WTC11 (cell line): Measurements from ENCODE around the gene C1S.

Source experiments
- CBFB ChIP-seq: sonication (generic); formaldehyde crosslinking; IDR thresholded peaks from 2 replicates; pipeline ENCODE4 v1.8.1; 2022; ENCODE audit warnings: mild to moderate bottlenecking, low read depth, missing genetic modification reagents
- CREM ChIP-seq: sonication (generic); formaldehyde crosslinking; IDR thresholded peaks from 2 replicates; pipeline ENCODE4 v1.8.1; 2022; ENCODE audit warnings: mild to moderate bottlenecking, missing genetic modification reagents, moderate library complexity
- JUN ChIP-seq: sonication (generic); formaldehyde crosslinking; IDR thresholded peaks from 2 replicates; pipeline ENCODE4 v1.8.0; 2023; ENCODE audit warnings: mild to moderate bottlenecking, missing genetic modification reagents
- SP1 ChIP-seq: sonication (generic); formaldehyde crosslinking; conservative IDR thresholded peaks from 2 replicates; pipeline ENCODE4 v1.8.1; 2022; ENCODE audit warnings: missing genetic modification reagents
- TEAD4 ChIP-seq: sonication (generic); formaldehyde crosslinking; IDR thresholded peaks from 2 replicates; pipeline ENCODE4 v1.8.0; 2022; ENCODE audit warnings: mild to moderate bottlenecking, missing genetic modification reagents
- TF ChIP-seq, protein P1 (sequence below): fragments of 200-600 bp; IDR thresholded peaks from 2 replicates; pipeline ENCODE4 v1.8.0; 2022; ENCODE audit warnings: antibody characterized with exemption
- TF ChIP-seq, protein P2 (sequence below): sonication (generic); formaldehyde crosslinking; IDR thresholded peaks from 2 replicates; pipeline ENCODE4 v1.8.0; 2022; ENCODE audit warnings: missing genetic modification reagents
- TF ChIP-seq, protein P3 (sequence below): sonication (generic); formaldehyde crosslinking; IDR thresholded peaks from 2 replicates; pipeline ENCODE4 v1.8.1; 2023; ENCODE audit warnings: mild to moderate bottlenecking, missing genetic modification reagents, borderline replicate concordance
- TF ChIP-seq, protein P4 (sequence below): sonication (generic); formaldehyde crosslinking; IDR thresholded peaks from 2 replicates; pipeline ENCODE4 v1.8.1; 2022; ENCODE audit warnings: missing genetic modification reagents, borderline replicate concordance
- TF ChIP-seq, protein P5 (sequence below): sonication (generic); formaldehyde crosslinking; IDR thresholded peaks from 2 replicates; pipeline ENCODE4 v1.8.0; 2022; ENCODE audit warnings: mild to moderate bottlenecking, missing genetic modification reagents

DNA sequence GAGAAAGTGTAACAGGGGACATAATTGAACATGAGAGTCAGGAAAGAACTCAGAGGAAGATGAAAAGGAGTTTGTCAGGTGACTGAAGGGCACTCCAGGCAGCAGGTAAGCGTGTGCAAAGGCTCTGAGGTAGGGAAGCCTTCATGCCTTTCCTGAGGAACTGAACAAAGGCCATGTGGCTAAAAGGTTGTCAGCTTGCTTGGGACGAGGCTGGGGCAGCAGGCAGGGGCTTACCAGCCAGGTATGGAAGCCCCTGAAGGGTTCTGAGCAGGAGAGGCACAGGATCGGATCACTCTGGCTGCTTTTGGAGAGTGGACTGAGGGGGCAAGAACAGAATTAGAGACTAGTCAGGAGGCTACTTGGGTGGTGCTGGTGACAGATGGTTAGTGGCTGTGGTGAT, 47.4 kb upstream of the C1S start:
- TF ChIP-seq TEAD4 (no peak), CBFB (no peak), CREM (CRISPR knock-in tag) (no peak), SP1 (no peak), JUN (no peak)
- TF ChIP-seq, protein P1, sequence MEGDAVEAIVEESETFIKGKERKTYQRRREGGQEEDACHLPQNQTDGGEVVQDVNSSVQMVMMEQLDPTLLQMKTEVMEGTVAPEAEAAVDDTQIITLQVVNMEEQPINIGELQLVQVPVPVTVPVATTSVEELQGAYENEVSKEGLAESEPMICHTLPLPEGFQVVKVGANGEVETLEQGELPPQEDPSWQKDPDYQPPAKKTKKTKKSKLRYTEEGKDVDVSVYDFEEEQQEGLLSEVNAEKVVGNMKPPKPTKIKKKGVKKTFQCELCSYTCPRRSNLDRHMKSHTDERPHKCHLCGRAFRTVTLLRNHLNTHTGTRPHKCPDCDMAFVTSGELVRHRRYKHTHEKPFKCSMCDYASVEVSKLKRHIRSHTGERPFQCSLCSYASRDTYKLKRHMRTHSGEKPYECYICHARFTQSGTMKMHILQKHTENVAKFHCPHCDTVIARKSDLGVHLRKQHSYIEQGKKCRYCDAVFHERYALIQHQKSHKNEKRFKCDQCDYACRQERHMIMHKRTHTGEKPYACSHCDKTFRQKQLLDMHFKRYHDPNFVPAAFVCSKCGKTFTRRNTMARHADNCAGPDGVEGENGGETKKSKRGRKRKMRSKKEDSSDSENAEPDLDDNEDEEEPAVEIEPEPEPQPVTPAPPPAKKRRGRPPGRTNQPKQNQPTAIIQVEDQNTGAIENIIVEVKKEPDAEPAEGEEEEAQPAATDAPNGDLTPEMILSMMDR, result no peak
- TF ChIP-seq, protein P2, sequence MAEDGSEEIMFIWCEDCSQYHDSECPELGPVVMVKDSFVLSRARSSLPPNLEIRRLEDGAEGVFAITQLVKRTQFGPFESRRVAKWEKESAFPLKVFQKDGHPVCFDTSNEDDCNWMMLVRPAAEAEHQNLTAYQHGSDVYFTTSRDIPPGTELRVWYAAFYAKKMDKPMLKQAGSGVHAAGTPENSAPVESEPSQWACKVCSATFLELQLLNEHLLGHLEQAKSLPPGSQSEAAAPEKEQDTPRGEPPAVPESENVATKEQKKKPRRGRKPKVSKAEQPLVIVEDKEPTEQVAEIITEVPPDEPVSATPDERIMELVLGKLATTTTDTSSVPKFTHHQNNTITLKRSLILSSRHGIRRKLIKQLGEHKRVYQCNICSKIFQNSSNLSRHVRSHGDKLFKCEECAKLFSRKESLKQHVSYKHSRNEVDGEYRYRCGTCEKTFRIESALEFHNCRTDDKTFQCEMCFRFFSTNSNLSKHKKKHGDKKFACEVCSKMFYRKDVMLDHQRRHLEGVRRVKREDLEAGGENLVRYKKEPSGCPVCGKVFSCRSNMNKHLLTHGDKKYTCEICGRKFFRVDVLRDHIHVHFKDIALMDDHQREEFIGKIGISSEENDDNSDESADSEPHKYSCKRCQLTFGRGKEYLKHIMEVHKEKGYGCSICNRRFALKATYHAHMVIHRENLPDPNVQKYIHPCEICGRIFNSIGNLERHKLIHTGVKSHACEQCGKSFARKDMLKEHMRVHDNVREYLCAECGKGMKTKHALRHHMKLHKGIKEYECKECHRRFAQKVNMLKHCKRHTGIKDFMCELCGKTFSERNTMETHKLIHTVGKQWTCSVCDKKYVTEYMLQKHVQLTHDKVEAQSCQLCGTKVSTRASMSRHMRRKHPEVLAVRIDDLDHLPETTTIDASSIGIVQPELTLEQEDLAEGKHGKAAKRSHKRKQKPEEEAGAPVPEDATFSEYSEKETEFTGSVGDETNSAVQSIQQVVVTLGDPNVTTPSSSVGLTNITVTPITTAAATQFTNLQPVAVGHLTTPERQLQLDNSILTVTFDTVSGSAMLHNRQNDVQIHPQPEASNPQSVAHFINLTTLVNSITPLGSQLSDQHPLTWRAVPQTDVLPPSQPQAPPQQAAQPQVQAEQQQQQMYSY (CRISPR knock-in tag), result no peak
- TF ChIP-seq, protein P3, sequence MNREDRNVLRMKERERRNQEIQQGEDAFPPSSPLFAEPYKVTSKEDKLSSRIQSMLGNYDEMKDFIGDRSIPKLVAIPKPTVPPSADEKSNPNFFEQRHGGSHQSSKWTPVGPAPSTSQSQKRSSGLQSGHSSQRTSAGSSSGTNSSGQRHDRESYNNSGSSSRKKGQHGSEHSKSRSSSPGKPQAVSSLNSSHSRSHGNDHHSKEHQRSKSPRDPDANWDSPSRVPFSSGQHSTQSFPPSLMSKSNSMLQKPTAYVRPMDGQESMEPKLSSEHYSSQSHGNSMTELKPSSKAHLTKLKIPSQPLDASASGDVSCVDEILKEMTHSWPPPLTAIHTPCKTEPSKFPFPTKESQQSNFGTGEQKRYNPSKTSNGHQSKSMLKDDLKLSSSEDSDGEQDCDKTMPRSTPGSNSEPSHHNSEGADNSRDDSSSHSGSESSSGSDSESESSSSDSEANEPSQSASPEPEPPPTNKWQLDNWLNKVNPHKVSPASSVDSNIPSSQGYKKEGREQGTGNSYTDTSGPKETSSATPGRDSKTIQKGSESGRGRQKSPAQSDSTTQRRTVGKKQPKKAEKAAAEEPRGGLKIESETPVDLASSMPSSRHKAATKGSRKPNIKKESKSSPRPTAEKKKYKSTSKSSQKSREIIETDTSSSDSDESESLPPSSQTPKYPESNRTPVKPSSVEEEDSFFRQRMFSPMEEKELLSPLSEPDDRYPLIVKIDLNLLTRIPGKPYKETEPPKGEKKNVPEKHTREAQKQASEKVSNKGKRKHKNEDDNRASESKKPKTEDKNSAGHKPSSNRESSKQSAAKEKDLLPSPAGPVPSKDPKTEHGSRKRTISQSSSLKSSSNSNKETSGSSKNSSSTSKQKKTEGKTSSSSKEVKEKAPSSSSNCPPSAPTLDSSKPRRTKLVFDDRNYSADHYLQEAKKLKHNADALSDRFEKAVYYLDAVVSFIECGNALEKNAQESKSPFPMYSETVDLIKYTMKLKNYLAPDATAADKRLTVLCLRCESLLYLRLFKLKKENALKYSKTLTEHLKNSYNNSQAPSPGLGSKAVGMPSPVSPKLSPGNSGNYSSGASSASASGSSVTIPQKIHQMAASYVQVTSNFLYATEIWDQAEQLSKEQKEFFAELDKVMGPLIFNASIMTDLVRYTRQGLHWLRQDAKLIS, result no peak
- TF ChIP-seq, protein P4, sequence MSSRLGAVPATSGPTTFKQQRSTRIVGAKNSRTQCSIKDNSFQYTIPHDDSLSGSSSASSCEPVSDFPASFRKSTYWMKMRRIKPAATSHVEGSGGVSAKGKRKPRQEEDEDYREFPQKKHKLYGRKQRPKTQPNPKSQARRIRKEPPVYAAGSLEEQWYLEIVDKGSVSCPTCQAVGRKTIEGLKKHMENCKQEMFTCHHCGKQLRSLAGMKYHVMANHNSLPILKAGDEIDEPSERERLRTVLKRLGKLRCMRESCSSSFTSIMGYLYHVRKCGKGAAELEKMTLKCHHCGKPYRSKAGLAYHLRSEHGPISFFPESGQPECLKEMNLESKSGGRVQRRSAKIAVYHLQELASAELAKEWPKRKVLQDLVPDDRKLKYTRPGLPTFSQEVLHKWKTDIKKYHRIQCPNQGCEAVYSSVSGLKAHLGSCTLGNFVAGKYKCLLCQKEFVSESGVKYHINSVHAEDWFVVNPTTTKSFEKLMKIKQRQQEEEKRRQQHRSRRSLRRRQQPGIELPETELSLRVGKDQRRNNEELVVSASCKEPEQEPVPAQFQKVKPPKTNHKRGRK, result no peak
- TF ChIP-seq, protein P5, sequence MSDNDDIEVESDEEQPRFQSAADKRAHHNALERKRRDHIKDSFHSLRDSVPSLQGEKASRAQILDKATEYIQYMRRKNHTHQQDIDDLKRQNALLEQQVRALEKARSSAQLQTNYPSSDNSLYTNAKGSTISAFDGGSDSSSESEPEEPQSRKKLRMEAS (CRISPR knock-in tag), result no peak
